Testis (tissue), 2 donors: Measurements from ENCODE around the gene BACH2.

Experiments used
- POLR2A ChIP-seq: fragments of 450-650 bp; IDR thresholded peaks from one replicate; pipeline ENCODE4 v1.6.1; 2017; ENCODE audit warnings: antibody characterized with exemption, mild to moderate bottlenecking, moderate library complexity
- TF ChIP-seq, protein P1 (sequence below), 3 experiments: fragments of 450-650 bp in 2 of 3; fragments of 200-600 bp in 1 of 3; sonication (generic) in 1 of 3; IDR thresholded peaks; one replicate each; pipeline ENCODE4 v1.5.1; 2016 to 2019; ENCODE audit warnings: antibody characterized with exemption in 3 of 3, mild to moderate bottlenecking in 2 of 3, moderate library complexity in 1 of 3

DNA sequence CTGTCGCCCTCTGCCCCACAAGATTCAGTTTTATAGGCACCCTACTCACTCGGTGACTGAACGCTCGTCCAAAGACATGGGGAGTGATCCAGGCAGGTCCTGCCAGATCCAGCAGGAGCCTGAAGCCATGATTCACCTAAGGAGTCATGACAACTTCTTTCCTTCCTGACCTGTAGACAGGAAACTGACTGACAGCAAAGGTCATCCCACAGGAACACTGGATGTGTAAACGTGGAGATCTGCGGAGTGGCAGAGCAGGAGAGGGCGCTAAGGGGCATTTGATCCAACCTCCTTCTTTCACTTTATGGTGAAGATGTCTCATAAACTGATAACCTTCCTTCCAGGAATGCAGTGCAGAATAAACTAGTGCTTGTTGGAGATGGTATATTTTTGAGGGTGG is 210.1 kb downstream of the BACH2 start:
- TF ChIP-seq, protein P1, sequence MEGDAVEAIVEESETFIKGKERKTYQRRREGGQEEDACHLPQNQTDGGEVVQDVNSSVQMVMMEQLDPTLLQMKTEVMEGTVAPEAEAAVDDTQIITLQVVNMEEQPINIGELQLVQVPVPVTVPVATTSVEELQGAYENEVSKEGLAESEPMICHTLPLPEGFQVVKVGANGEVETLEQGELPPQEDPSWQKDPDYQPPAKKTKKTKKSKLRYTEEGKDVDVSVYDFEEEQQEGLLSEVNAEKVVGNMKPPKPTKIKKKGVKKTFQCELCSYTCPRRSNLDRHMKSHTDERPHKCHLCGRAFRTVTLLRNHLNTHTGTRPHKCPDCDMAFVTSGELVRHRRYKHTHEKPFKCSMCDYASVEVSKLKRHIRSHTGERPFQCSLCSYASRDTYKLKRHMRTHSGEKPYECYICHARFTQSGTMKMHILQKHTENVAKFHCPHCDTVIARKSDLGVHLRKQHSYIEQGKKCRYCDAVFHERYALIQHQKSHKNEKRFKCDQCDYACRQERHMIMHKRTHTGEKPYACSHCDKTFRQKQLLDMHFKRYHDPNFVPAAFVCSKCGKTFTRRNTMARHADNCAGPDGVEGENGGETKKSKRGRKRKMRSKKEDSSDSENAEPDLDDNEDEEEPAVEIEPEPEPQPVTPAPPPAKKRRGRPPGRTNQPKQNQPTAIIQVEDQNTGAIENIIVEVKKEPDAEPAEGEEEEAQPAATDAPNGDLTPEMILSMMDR (IDR thresholded peaks at IDR 0.05): no peak
- TF ChIP-seq POLR2A: no peak
